ENCODE data around the gene BPIFB1.

The BPIFB1 gene

GRCh38 chr20:33280000-33280680 lies 2.9 kb upstream of the BPIFB1 start:
- Mint-ChIP-seq H3K9me3 (no peaks in the 10 kb centered on the region), H3K27ac (no peak overlapping the region), H3K27me3 (peaks cover 1% of the 10 kb centered on the region), H3K4me1 (no peaks in the 10 kb centered on the region), H3K4me3 (no peak overlapping the region), H3K36me3 (no peaks in the 10 kb centered on the region)

GRCh38 chr20:33280775-33281174 lies 2.2 kb upstream of the BPIFB1 start:
- no peak overlapping the region for H3K4me3 Mint-ChIP-seq
- H3K4me1 Mint-ChIP-seq: no peaks in the 10 kb centered on the region
- H3K27me3 Mint-ChIP-seq: peaks cover 1% of the 10 kb centered on the region
- no peak overlapping the region for H3K27ac Mint-ChIP-seq
- no peaks in the 10 kb centered on the region for H3K9me3 Mint-ChIP-seq
- no peaks in the 10 kb centered on the region for H3K36me3 Mint-ChIP-seq

DNA sequence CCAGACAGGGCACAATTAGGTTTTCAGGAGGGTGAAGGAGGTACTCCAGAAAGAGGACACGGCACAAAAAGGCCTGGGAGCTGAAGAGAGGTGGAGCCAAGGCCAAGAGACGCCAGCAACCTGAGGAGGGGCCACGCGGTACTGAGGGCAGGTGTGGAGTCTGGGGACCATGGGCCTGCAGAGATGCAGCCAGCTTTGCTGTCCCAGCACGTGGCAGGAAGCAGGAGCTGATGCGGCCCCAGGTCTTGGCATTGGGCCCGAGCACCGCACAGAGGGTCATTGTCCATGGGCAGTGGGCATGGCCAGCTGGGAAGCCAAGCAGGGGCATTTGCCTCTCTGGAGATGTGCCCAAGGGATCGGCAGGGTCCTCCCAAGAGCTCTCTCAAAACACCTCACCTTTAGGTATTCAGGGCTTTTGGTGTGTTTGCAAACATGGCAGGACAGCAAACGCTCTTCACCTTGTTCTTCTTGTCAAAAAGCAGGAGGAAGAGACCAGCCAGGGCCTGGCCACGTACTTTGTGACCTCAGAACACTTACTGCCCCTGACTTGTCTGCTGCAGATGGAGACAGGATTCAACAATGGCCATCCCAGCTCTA lies 1.4 kb upstream of the BPIFB1 start:
- H3K9me3 Mint-ChIP-seq: no peaks in the 10 kb centered on the region
- H3K4me3 Mint-ChIP-seq: no peak overlapping the region
- H3K27ac Mint-ChIP-seq: no peak overlapping the region
- no peaks in the 10 kb centered on the region for H3K4me1 Mint-ChIP-seq
- no peaks in the 10 kb centered on the region for H3K36me3 Mint-ChIP-seq
- H3K27me3 Mint-ChIP-seq: peaks cover 1% of the 10 kb centered on the region

DNA sequence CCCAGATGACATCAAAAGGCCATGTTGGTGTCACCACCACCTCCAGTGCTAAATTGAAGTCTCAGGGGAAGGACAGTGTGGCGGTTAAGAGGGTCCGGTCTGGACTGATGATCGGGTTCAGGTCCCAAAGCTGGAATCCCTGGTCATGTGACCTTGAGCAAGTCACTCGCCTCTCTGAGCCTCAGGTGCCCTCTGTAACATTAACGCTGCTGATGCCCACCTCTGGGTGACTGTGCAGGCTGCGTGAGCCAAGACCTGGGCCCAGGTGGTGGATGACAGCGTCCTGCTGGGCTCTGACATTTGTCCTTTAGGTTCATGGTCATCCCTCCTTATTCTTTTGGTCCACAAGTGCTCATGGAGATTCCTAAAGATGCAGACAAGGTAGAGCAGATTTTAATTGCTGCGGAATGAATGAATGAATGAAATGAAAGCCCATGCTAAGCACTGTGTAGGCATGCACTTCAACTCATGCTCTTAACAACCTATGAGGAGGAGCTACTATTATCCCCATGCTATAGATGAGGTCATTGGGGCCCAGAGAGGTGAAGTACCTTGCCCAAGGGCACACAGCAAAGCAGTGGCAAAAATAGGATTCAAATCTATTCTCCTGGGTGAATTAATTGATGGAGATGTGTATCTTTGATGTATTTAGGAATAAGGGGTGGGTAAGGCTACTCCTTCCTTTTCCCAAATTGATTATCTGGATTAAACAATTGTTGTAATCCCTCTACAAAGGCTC lies 649 bp upstream of the BPIFB1 start:
- Mint-ChIP-seq H3K36me3 (no peaks in the 10 kb centered on the region), H3K27me3 (peaks cover 1% of the 10 kb centered on the region), H3K4me3 (no peak overlapping the region), H3K27ac (no peak overlapping the region), H3K9me3 (no peaks in the 10 kb centered on the region), H3K4me1 (no peaks in the 10 kb centered on the region)

DNA sequence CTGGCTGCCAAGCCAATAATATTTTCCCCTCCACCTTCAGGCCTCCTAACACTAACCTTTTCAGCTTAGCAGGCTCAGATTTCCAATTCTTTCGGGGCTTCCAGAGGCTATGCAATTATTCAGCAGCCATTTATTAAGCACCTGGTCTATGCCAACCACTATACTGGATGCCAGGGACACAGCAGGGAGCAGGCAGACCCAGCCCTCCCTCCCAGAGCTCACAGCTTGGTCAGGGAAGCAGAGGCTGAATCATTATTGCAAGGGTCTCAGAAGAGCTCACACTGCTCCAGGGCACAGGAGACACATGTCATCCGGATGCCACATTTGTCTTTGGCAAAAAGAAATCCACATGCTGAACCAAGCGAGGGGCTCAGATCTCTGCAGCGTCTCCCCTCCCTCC lies 1.3 kb downstream of the BPIFB1 start:
- H3K4me3 Mint-ChIP-seq: no peak overlapping the region
- H3K27me3 Mint-ChIP-seq: peaks cover 1% of the 10 kb centered on the region
- H3K27ac Mint-ChIP-seq: no peak overlapping the region

DNA sequence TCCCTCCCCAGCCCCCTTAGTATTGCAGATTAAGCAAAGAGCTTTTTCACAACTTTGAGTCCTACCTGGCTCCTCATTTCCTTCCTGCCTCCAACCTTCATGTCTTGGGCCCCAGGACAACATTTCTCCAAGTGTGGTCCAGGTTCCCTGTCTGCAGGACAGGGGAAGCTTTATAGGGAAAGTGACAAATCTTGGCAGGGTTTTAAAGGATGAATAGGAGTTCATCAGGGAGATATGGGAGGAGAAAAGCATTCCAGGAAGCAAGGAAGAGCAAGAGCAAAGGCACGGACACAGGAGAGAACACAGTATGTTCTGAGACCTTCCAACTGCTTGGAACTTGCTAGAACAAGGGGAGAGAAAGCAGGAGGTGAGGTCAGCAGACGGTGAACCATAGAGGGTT lies 1.9 kb downstream of the BPIFB1 start:
- no peak overlapping the region for H3K4me3 Mint-ChIP-seq
- H3K4me1 Mint-ChIP-seq: no peaks in the 10 kb centered on the region
- no peaks in the 10 kb centered on the region for H3K27me3 Mint-ChIP-seq
- H3K27ac Mint-ChIP-seq: no peak overlapping the region
- H3K9me3 Mint-ChIP-seq: no peaks in the 10 kb centered on the region
- no peaks in the 10 kb centered on the region for H3K36me3 Mint-ChIP-seq

More for the DNA sequence above, 1.3 kb downstream of the BPIFB1 start:
- Mint-ChIP-seq H3K4me1 (no peaks in the 10 kb centered on the region), H3K36me3 (no peaks in the 10 kb centered on the region), H3K9me3 (no peaks in the 10 kb centered on the region)

DNA sequence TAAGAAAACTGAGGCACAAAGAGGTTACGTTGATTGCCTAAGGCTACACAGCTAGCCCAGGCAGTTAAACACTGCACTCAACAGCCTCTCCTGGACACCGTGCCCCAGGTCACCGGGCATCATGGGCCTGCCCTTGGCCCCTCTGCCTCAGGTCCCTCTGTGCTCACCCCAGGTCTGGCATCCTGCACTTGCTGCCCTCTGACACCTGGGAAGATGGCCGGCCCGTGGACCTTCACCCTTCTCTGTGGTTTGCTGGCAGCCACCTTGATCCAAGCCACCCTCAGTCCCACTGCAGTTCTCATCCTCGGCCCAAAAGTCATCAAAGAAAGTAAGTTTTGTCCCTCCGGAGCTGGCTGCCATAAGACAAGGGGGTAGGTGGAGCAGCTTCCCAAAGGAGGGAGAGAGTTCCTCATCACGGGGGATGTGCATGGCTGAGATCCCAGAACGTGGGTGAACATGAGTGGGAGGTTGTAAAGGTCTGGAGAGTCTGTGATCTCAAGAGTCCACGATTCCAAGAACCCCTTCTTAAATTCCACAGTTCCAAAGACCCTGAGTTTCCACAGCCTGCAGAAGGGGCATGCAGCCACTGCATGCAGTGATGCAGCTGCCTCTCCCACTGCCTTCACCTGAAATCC lies 3.0 kb downstream of the BPIFB1 start:
- Mint-ChIP-seq H3K27me3 (no peaks in the 10 kb centered on the region), H3K36me3 (no peaks in the 10 kb centered on the region), H3K4me3 (no peak overlapping the region), H3K27ac (no peak overlapping the region), H3K4me1 (no peaks in the 10 kb centered on the region), H3K9me3 (no peaks in the 10 kb centered on the region)

DNA sequence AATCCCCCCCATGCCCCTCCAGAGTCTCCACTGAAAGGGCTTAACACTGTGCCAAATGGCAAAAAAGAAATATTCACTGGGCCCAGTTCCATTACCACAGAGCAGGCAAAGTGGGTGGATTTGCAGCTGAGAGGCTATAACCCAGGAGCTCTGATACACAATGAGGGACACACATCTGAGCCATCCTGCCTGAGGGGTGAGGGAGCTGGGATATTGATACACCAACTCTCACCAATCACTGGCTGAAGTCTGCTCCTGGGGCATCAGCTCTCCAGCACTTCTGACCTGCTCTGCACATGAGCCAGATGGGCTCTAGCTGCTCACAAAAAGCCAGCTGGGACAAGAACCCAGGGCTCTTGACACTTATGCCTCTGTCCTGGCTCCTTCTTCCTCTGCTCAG lies 4.9 kb downstream of the BPIFB1 start:
- Mint-ChIP-seq H3K27me3 (peaks cover 3% of the 10 kb centered on the region), H3K9me3 (no peaks in the 10 kb centered on the region), H3K4me3 (no peak overlapping the region), H3K36me3 (no peaks in the 10 kb centered on the region), H3K27ac (no peak overlapping the region), H3K4me1 (no peaks in the 10 kb centered on the region)

DNA sequence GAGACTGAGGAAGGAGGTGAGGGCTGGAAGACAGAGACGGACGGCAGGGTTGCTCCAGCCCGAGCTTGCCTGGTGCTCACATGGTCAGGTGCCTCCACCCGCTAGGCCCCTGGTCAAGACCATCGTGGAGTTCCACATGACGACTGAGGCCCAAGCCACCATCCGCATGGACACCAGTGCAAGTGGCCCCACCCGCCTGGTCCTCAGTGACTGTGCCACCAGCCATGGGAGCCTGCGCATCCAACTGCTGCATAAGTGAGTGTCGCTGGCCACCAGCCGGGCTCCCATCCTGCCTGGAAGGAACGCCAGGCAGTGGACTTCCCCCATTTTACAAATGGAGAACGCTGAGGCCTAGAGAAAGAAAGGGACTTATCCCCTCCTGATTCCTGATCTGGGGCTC lies 7.8 kb downstream of the BPIFB1 start:
- H3K36me3 Mint-ChIP-seq: no peaks in the 10 kb centered on the region
- H3K27me3 Mint-ChIP-seq: peaks cover 3% of the 10 kb centered on the region
- no peak overlapping the region for H3K27ac Mint-ChIP-seq
- no peak overlapping the region for H3K4me3 Mint-ChIP-seq
- no peaks in the 10 kb centered on the region for H3K9me3 Mint-ChIP-seq
- H3K4me1 Mint-ChIP-seq: no peaks in the 10 kb centered on the region

DNA sequence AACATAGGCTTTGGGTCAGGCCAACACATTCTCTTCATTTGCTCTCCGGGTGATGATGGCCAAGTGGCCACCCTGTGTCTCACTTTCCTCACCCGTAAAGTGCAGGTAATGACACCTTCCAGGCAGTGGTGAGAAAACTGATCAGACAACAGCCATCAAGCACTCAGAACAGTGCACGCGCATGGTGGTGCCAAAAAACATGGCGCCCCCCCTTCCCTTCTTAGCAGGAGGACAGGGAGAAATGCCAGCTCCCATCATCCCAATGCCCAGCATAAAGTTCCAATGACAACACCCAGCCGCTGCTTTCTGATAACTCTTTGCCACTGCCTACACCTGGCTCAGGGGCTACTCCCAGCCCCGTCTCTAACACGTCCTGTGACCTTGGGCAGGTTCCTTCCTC lies 8.4 kb downstream of the BPIFB1 start:
- Mint-ChIP-seq H3K36me3 (no peaks in the 10 kb centered on the region), H3K27me3 (peaks cover 3% of the 10 kb centered on the region), H3K9me3 (no peaks in the 10 kb centered on the region), H3K4me1 (no peaks in the 10 kb centered on the region), H3K4me3 (no peak overlapping the region), H3K27ac (peak overlapping the region; percentile 80)

- Mint-ChIP-seq H3K4me1 (no peaks in the 10 kb centered on the region), H3K27me3 (peaks cover 3% of the 10 kb centered on the region), H3K27ac (peak overlapping the region; percentile 80), H3K36me3 (no peaks in the 10 kb centered on the region), H3K9me3 (no peaks in the 10 kb centered on the region), H3K4me3 (no peak overlapping the region)
Observed at GRCh38 chr20:33291830-33292355, 8.9 kb downstream of the BPIFB1 start.

DNA sequence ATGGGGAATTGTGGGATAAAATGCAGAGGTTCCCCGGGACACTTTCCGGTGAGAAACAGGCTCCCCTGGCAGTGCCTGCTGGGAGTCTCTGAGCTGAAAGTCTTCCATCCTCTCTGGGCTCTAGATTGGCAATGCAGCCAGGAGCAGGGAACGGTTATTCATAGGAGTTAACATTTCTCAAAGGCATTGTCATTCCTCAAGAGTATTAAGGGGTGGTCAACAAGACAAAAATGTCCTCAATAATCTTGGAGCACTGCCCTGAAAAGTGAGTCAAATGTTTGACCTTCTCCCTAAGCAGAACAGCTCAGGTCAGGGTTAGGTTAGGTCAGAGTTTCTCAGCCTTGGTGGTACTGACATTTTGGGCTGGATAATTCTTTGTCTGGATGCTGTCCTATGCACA lies 13.2 kb downstream of the BPIFB1 start:
- Mint-ChIP-seq H3K27ac (no peak overlapping the region), H3K4me1 (no peaks in the 10 kb centered on the region), H3K27me3 (peaks cover 4% of the 10 kb centered on the region), H3K4me3 (no peak overlapping the region), H3K36me3 (no peaks in the 10 kb centered on the region), H3K9me3 (no peaks in the 10 kb centered on the region)

DNA sequence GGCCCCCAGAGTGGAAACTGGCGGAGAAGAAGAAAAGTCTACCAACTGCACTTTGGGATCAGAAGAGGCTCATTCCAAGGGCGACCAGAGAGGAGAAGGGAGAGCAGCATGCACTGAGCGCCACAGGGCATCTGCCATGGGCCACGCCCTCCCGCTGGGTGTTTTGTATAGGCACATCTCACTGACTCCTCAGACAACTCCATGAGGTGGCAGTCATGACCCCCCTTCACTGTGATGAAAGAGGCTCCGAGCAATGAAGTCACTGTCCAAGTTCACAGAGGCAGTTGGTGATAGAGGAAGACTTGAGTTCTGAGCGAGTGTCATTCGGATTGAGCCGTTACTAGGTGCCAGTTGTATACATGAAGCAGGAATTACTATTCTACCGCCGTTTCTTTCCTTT lies 15.4 kb downstream of the BPIFB1 start:
- no peaks in the 10 kb centered on the region for H3K4me1 Mint-ChIP-seq
- H3K9me3 Mint-ChIP-seq: no peaks in the 10 kb centered on the region
- H3K4me3 Mint-ChIP-seq: no peak overlapping the region
- no peaks in the 10 kb centered on the region for H3K36me3 Mint-ChIP-seq
- H3K27ac Mint-ChIP-seq: no peak overlapping the region
- H3K27me3 Mint-ChIP-seq: peaks cover 1% of the 10 kb centered on the region

DNA sequence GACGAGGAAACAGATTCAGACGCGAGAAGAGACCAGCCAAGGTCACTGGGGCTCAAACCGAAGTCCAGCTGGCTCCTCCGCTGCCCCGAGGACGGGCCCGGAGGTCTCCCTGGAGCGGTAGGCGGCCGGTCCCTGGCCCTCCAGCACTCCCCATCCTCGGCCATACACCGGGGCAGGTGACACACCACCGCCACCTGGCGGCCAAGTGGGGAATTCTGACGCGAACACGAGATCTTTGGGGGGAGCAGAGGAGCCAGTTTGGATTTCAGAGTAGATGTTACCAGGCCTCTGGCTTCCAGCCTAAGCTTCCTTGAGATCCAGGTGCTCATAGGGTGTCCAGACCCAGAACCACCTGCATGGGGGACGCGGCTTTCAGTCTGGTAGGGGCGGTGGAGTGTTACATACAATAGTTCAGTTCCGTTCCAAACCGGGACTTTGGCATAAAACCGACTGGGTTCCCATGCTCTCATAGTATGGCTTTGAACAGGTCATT lies 16.1 kb downstream of the BPIFB1 start:
- Mint-ChIP-seq H3K4me3 (no peak overlapping the region), H3K27ac (no peak overlapping the region), H3K4me1 (no peaks in the 10 kb centered on the region), H3K9me3 (no peaks in the 10 kb centered on the region), H3K27me3 (peaks cover 1% of the 10 kb centered on the region), H3K36me3 (no peaks in the 10 kb centered on the region)

- Mint-ChIP-seq H3K4me1 (no peaks in the 10 kb centered on the region), H3K27me3 (peaks cover 1% of the 10 kb centered on the region), H3K27ac (no peak overlapping the region), H3K36me3 (no peaks in the 10 kb centered on the region), H3K4me3 (no peak overlapping the region), H3K9me3 (no peaks in the 10 kb centered on the region)
Observed at GRCh38 chr20:33301192-33301930, 18.3 kb downstream of the BPIFB1 start.

Data from activated naive CD4-positive, alpha-beta T cell treated with anti-CD3 and anti-CD28 coated beads, Interleukin-2, amount 50 U/mL, for 24 hours (primary cell).